ENCODE data around the gene ISM1.

GRCh38 chr20:13331536-13331935 lies 110.5 kb downstream of the ISM1 start:
- TF ChIP-seq CTCF (IDR thresholded peaks at IDR 0.05), result no peak
- no peak for TF ChIP-seq POLR2A (IDR thresholded peaks at IDR 0.05)
- no peak for TF ChIP-seq POLR2AphosphoS5 (IDR thresholded peaks at IDR 0.05)
- no peak for TF ChIP-seq EP300 (IDR thresholded peaks at IDR 0.05)
